Stimulated activated CD4-positive, alpha-beta T cell treated with anti-CD3 and anti-CD28 coated beads, Interleukin-12 subunit alpha, Interleukin-12 subunit beta, amount 100 ng/mL, for 24 hours (primary cell): Measurements from ENCODE around the gene AHI1.
"Not testable (repeated sequence)": the region's sequence is repeated elsewhere in the genome, so short reads cannot be mapped to it uniquely, and the experiment has no call there.

ENCODE experiments used
- DNase-seq, 2 experiments: peaks; one replicate each; pipeline ENCODE4 v3.0.0-alpha.2; 2020; ENCODE audit warnings: low read depth in 2 of 2

AHI1 gene

GRCh38 chr6:135390458-135390857, 107.1 kb downstream of the AHI1 start:
- DNase-seq, result no peak

DNA sequence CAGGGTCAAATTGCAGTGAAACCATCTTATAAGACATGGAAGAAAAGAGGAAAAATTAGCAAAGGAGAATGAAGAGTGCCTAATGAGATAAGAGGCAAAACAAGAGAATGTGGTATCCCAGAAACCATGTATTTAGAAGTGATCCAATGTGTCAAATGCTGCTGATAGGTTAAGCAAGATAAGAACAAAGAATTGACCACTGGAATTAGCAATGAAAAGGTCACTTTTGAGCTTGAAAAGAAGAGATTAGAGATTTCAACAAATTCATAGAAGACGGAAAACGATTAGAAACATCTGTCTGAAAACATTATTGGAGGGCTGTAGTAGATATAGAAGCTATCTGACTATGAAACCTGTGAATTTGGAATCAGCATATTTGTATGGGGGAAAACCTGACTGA, 112.2 kb downstream of the AHI1 start:
- DNase-seq, result no peak

DNA sequence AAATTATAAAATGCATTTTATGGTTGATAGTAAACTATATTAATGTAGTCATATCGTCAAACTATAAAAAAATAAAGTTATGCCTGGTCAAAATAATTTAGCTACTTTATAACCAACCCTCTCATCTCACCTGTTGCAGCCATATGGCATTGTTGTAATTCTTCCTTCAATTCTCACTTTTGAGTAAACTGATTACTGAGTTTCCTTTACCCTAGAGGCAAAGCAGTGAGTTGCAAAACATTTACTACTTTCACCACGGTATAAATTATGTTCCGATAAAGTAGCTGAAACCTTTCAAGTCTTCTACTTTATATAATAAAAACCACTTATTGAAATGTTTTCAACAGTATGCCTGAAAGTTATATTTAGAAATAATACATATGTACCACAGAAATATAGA, 113.8 kb downstream of the AHI1 start:
- DNase-seq, result no peak

DNA sequence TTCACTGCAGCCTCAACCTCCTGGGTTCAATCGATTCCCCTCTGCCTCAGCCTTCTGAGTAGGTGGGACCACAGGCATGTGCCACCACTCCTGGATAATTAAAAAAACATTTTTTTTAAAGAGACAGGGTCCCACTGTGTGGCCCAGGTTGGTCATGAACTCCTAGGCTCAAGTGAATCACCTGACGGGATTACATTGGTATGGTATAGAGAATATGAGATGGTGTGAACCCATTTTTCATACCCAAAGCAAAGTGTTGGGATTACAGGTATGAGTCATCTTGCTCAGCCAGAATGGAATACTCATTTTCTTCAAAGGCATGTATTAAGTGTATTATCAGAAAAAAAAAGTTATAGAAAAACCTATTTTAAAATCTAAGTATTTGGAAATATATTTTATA, 114.2 kb downstream of the AHI1 start:
- no peak for DNase-seq

DNA sequence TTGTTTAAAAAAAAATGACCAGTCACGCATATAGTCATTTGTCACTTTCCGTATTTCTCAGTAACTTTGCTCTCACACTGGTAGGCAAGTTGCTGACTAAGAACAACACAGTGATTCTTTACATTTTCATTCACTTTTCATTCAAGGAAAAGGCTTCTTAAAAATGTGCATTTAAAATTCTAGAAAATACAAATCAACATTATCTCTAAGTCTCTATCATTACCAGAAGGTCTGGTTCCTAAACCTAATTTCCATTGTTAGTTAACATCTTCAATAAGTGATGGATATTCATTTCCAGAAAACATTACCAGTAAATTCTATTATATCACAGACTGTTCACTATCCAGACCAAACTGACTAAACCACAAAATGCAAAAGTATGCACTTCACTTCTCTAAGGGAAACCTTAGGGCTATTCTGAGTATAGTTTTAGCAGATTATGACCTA, 115.3 kb downstream of the AHI1 start:
- no peak for DNase-seq

- DNase-seq, result no peak
Observed at GRCh38 chr6:135380793-135381192, 116.7 kb downstream of the AHI1 start.

DNA sequence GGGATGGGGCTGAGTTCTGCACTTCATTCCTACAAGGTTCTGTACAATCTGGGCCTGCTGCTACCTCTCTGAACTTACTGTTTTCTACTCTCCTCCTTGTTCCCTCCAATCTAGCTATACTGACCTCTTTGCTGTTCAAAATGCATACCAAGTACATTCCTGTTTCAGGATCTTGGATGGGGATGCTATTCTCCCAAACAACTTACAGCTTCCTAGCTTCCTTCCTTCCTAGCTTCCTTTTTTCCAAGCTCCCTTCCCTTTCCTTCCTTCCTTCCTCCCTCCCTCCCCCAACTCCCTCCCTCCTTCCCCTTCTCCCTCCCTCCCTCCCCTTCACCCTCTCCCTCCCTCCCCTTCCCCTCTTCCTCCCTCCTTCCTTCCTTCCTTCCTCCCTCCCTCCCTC, 117.9 kb downstream of the AHI1 start:
- DNase-seq, result no peak

DNA sequence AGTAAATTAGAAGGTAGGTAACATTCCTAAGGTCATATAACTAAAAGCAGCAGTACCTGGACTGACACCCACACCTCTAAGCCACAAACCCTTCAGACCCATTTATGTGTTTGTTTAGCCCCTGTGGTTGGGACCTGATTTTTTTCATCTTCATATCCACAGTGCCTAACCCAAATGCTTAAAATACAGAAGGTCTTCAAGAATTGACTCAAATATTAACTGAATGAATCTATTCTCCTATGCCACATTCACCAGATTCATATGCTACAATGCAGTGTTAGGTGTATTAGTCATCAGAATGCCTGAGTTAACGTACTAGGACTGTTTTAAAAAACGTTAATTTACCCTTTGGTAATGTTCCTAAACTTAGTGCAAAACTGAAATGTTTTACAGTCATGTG, 124.8 kb downstream of the AHI1 start:
- DNase-seq, result no peak

DNA sequence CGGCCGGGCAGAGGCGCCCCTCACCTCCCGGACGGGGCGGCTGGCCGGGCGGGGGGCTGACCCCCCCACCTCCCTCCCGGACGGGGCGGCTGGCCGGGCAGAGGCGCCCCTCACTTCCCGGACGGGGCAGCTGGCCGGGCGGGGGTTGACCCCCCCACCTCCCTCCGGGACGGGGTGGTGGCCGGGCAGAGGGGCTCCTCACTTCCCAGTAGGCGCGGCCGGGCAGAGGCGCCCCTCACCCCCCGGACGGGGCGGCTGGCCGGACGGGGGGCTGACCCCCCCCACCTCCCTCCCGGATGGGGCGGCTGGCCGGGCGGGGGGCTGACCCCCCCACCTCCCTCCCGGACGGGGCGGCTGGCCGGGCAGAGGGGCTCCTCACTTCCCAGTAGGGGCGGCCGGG, 133.9 kb downstream of the AHI1 start:
- not testable (repeated sequence) for DNase-seq

DNA sequence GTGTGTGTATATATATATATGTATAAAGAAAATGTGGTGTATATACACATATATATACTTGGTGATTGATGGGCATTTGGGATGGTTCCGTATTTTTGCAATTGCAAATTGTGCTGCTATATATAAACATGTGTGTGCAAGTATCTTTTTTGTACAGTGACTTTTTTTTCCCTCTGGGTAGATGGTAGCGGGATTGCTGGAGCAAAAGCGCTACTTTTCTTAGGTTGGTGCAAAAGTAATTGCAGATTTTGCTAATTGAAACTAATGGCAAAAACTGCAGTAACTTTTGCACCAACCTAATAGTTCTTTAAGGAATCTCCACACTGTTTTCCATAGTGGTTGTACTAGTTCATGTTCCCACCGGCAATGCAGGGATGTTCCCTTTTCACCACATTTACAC, 135.4 kb downstream of the AHI1 start:
- DNase-seq, result no peak

GRCh38 chr6:135360222-135360621, 137.3 kb downstream of the AHI1 start:
- DNase-seq, result no peak

GRCh38 chr6:135358985-135359384, 138.6 kb downstream of the AHI1 start:
- DNase-seq, result no peak

DNA sequence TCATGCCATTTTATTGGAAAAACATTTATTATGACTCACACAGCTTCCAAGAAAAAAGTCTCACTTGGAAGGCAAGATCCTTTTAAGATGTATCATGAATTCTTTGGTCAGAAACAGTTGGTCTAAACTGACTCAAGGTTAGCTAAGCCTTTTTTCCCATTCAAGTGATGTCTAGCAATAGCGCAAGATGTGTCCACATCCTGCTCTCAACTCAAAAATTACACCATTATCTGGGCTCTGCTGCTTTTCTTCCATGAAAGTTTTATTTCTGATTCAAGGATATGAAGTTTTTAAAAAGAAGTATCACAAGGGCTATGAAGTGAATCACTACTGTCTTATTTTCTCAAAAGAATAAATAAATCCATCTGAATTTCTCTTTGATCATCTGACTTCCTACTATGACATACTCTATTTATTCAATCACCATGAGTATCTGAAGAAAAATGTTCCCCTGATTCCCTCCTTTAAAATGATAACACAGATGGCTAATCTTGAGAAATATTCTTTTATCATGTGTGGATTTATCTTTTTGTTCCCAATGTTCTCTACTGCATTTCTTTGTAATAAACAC, 139.2 kb downstream of the AHI1 start:
- no peak for DNase-seq

GRCh38 chr6:135354407-135354806, 143.1 kb downstream of the AHI1 start:
- no peak for DNase-seq

DNA sequence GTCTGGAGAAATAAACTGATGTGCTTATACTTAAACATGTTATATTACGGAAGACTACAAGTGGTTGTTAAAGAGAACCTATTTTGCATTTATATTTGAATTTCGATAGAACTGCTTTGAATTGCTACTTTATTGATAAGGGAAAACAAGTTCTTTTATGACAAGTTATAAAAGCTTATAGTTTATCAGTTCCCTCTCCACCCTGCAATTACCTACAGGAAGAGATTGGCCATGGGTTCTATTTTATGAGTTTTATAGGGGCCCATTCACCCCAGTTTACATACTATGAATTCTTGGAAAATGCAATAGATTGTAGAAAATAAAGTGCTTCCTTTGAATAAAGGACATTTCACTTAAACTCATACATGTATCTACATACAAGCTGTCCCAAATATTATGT, 144.4 kb downstream of the AHI1 start:
- DNase-seq, result no peak

GRCh38 chr6:135351635-135352034, 145.9 kb downstream of the AHI1 start:
- no peak for DNase-seq

- no peak for DNase-seq
Observed at GRCh38 chr6:135347887-135348286, 149.7 kb downstream of the AHI1 start.

DNA sequence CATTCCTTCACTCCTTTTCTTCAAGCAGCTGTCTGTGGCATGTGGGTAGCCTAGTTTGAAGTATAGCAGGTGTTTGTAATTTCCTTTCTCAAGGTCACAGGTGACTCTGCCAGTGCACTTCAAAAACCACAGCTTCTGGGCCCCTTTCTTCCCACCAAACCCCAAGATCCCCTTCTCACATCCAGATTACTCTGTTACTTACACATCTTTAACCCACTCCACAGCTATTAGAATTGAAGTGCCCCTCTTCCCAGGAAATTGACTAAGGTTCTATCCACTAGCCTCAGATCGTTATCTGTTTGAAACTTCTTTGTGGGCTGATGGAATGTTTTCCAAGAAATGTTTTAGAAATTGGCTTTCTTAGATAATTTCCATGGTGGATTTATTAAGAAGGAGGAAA, 150.8 kb downstream of the AHI1 start:
- no peak for DNase-seq

DNA sequence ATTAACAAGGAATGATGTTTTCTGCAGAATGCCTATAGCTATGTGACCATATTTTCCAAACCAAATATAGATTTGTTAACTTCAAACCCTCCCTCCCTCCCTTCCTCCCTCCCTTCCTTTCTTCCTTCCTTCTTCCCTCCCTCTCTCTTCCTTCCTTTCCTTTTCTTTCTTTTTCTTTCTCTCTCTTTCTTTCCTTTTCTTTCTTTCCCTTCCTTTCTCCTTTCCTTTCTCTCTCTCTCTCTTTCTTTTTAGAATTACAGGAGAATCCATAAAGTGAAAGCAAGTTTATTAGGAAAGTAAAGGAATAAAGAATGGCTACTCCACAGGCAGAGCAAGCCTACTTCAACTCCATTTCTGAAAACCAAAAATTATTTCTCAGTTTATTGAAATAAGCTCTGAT, 153.0 kb downstream of the AHI1 start:
- DNase-seq, result no peak

GRCh38 chr6:135339920-135340319, 157.6 kb downstream of the AHI1 start:
- not testable (repeated sequence) for DNase-seq

DNA sequence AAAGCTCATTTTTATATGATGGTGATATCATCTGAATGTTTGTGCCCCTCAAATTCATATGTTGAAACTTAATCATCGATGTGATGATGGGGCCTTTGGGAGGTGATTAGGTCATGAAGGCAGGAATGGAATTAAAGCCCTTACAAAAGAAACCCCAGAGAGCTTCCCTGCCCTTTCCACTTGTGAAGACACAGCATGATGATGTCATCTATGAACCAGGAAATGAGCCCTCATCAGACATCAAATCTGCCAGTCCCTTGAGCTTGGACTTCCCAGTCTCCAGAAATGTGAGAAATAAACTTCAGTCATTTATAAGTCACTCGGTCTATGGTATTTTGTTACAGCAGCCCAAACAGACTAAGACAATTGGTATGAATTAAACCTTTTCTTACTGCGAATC, 163.4 kb downstream of the AHI1 start:
- DNase-seq, result no peak

DNA sequence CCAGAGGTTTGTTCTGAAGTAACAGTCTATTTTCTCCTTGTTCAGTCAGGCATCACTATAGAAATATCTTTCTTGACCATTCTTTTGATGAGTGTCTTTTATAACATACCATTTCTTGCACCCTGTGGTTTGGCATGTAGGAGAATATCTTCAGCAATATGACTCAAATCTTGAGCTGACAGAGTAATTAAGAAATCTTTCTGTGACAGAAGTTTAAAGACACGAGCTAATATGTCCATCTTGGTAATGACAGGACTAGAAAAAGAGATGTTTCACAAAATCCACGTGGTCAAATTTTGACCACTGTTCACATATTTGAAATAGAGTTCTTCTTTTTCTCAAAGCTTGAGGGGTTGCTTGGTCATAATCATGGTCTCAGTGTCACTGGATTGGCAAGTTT, 166.5 kb downstream of the AHI1 start:
- no peak for DNase-seq

GRCh38 chr6:135329851-135330803, 167.4 kb downstream of the AHI1 start:
- no peak for DNase-seq
